Hepatocyte (in vitro differentiated cells): Measurements from ENCODE around the gene CCL25. TPM values are rescaled to one million over a fixed set of nuclear protein-coding genes. Genes with fewer than 3 reads are reported as not detected.
"Not testable (repeated sequence)": the region's sequence is repeated elsewhere in the genome, so short reads cannot be mapped to it uniquely, and the experiment has no call there.

Experiments used
- DNase-seq: peaks from one replicate; pipeline ENCODE4 v3.0.0-alpha.2; 2016; ENCODE audit warnings: low spot score
- H2AFZ ChIP-seq: fragments of 200-600 bp; sonication (generic); 2 replicates; pipeline ENCODE4 v1.6.0; 2016; ENCODE audit warnings: antibody characterized with exemption, mild to moderate bottlenecking
- H3K27ac ChIP-seq: fragments of 200-600 bp; sonication (generic); 2 replicates; pipeline ENCODE4 v1.5.1; 2016; ENCODE audit warnings: mild to moderate bottlenecking
- H3K27me3 ChIP-seq: fragments of 200-600 bp; sonication (generic); 2 replicates; pipeline ENCODE4 v1.6.1; 2016
- H3K36me3 ChIP-seq: fragments of 200-600 bp; sonication (generic); replicated peaks from 2 replicates; pipeline ENCODE4 v1.5.1; 2016; ENCODE audit warnings: low read depth; ENCODE audit not compliant: insufficient read depth
- H3K4me1 ChIP-seq: fragments of 200-600 bp; sonication (generic); 2 replicates; pipeline ENCODE4 v1.5.1; 2016; ENCODE audit warnings: mild to moderate bottlenecking, moderate library complexity; ENCODE audit not compliant: insufficient read depth
- H3K4me2 ChIP-seq: fragments of 200-600 bp; sonication (generic); 2 replicates; pipeline ENCODE4 v1.6.0; 2016
- H3K4me3 ChIP-seq: fragments of 200-600 bp; sonication (generic); 2 replicates; pipeline ENCODE4 v1.5.1; 2016; ENCODE audit warnings: mild to moderate bottlenecking
- H3K79me2 ChIP-seq: fragments of 200-600 bp; sonication (generic); 2 replicates; pipeline ENCODE4 v1.6.0; 2017; ENCODE audit warnings: mild to moderate bottlenecking
- H3K9me2 ChIP-seq: fragments of 200-600 bp; sonication (generic); replicated peaks from 2 replicates; pipeline ENCODE4 v1.6.0; 2017; ENCODE audit warnings: mild to moderate bottlenecking; ENCODE audit not compliant: insufficient read depth
- H3K9me3 ChIP-seq: fragments of 200-600 bp; sonication (generic); 2 replicates; pipeline ENCODE4 v1.5.1; 2016; ENCODE audit warnings: low read depth, mild to moderate bottlenecking
- H4K20me1 ChIP-seq: fragments of 200-600 bp; sonication (generic); 2 replicates; pipeline ENCODE4 v1.6.0; 2016; ENCODE audit warnings: mild to moderate bottlenecking; ENCODE audit not compliant: insufficient read depth, poor library complexity, severe bottlenecking
- CTCF ChIP-seq: fragments of 200-600 bp; sonication (generic); IDR thresholded peaks from 2 replicates; pipeline ENCODE4 v1.5.1; 2016; ENCODE audit warnings: antibody characterized with exemption, mild to moderate bottlenecking; ENCODE audit not compliant: poor library complexity
- EZH2 ChIP-seq: fragments of 200-600 bp; sonication (generic); IDR thresholded peaks from 2 replicates; pipeline ENCODE4 v1.6.1; 2016; ENCODE audit warnings: antibody characterized with exemption, mild to moderate bottlenecking, borderline replicate concordance
- EZH2phosphoT487 ChIP-seq: fragments of 200-600 bp; sonication (generic); IDR thresholded peaks from one replicate; pipeline ENCODE4 v1.6.1; 2018; ENCODE audit warnings: antibody characterized with exemption, mild to moderate bottlenecking, low read depth, moderate library complexity; ENCODE audit not compliant: unreplicated experiment, severe bottlenecking
- WGBS: methylation state at CpG from one replicate; pipeline ENCODE4 v1.1.6; 2016; ENCODE audit warnings: low lambda C conversion rate; ENCODE audit errors: missing lambda C conversion rate; 5-methylcytosine and 5-hydroxymethylcytosine counted together
- polyA plus RNA-seq: library from polyadenylated mRNA; unstranded; fragments of >200 nt; fragmentation: Nextera tagmentation; extraction: Ambion mirVana; gene quantifications from 2 replicates; pipeline ENCODE4 v1.2.1, GENCODE V29; 2016
- total RNA-seq: library from RNA; depleted of rRNA; stranded (reverse); fragments of >200 nt; gene quantifications from 2 replicates; pipeline ENCODE4 v1.2.3, GENCODE V29; 2014

CCL25 gene
- total and polyA plus RNA-seq, 2 experiments from 2014 or later = not detected

GRCh38 chr19:8097681-8098567, 45.4 kb downstream of the CCL25 start:
- WGBS = 95% methylated on average over 5 of the region's 5 CpGs
- TF ChIP-seq EZH2 (no peak), EZH2phosphoT487 (no peak)
- no peaks in the 10 kb centered on the region for H3K36me3 ChIP-seq
- no peak overlapping the region for H3K27ac ChIP-seq
- H3K9me2 ChIP-seq = no peaks in the 10 kb centered on the region
- peaks cover 11% of the 10 kb centered on the region for H3K9me3 ChIP-seq
- H2AFZ ChIP-seq = no peak overlapping the region
- H3K4me1 ChIP-seq = no peaks in the 10 kb centered on the region
- no peaks in the 10 kb centered on the region for H3K27me3 ChIP-seq
- H3K4me3 ChIP-seq = no peak overlapping the region
- H3K79me2 ChIP-seq = no peaks in the 10 kb centered on the region
- H4K20me1 ChIP-seq = no peaks in the 10 kb centered on the region
- no peak for DNase-seq
- no peak overlapping the region for H3K4me2 ChIP-seq

GRCh38 chr19:8101311-8101710, 48.8 kb downstream of the CCL25 start:
- no peak overlapping the region for H3K27ac ChIP-seq
- no peaks in the 10 kb centered on the region for H3K79me2 ChIP-seq
- no peaks in the 10 kb centered on the region for H3K36me3 ChIP-seq
- H3K4me2 ChIP-seq = no peak overlapping the region
- no peak overlapping the region for H2AFZ ChIP-seq
- H4K20me1 ChIP-seq = no peaks in the 10 kb centered on the region
- WGBS = 92% methylated on average over 3 of the region's 4 CpGs
- no peaks in the 10 kb centered on the region for H3K27me3 ChIP-seq
- H3K9me3 ChIP-seq = no peaks in the 10 kb centered on the region
- TF ChIP-seq EZH2phosphoT487 = no peak
- TF ChIP-seq EZH2 = no peak
- no peak for TF ChIP-seq CTCF
- DNase-seq = no peak
- no peaks in the 10 kb centered on the region for H3K9me2 ChIP-seq
- H3K4me1 ChIP-seq = no peaks in the 10 kb centered on the region
- no peak overlapping the region for H3K4me3 ChIP-seq

- not testable (repeated sequence) for H3K36me3 ChIP-seq, H3K9me2 ChIP-seq, H3K9me3 ChIP-seq, H3K4me2 ChIP-seq, H3K27me3 ChIP-seq, H3K27ac ChIP-seq, DNase-seq, H2AFZ ChIP-seq, H3K4me1 ChIP-seq, H3K79me2 ChIP-seq, H3K4me3 ChIP-seq, H4K20me1 ChIP-seq
- WGBS = 91% methylated on average over 12 of the region's 12 CpGs
These were observed 49.4 kb downstream of the CCL25 start for GRCh38 chr19:8101910-8102309.

- no peaks in the 10 kb centered on the region for H4K20me1 ChIP-seq
- peak overlapping the region; percentile 48 for H3K27ac ChIP-seq
- no peaks in the 10 kb centered on the region for H3K9me2 ChIP-seq
- no peaks in the 10 kb centered on the region for H3K36me3 ChIP-seq
- no peak overlapping the region for H3K4me3 ChIP-seq
- no peak overlapping the region for H2AFZ ChIP-seq
- no peaks in the 10 kb centered on the region for H3K79me2 ChIP-seq
- WGBS = 86% methylated on average over 2 of the region's 2 CpGs
- H3K27me3 ChIP-seq = no peaks in the 10 kb centered on the region
- H3K4me2 ChIP-seq = no peak overlapping the region
- H3K4me1 ChIP-seq = no peaks in the 10 kb centered on the region
- DNase-seq = no peak
- no peaks in the 10 kb centered on the region for H3K9me3 ChIP-seq
- no peak for TF ChIP-seq CTCF
- no peak for TF ChIP-seq EZH2phosphoT487
- TF ChIP-seq EZH2 = no peak
These were observed 52.9 kb downstream of the CCL25 start for GRCh38 chr19:8105471-8105870.
